Measurements from ENCODE around the gene WDHD1.
A peak's percentile ranks its signal among the peaks of the same experiment; 100 is the strongest.
"Not testable (repeated sequence)": the region's sequence is repeated elsewhere in the genome, so short reads cannot be mapped to it uniquely, and the experiment has no call there.

WDHD1 gene

DNA sequence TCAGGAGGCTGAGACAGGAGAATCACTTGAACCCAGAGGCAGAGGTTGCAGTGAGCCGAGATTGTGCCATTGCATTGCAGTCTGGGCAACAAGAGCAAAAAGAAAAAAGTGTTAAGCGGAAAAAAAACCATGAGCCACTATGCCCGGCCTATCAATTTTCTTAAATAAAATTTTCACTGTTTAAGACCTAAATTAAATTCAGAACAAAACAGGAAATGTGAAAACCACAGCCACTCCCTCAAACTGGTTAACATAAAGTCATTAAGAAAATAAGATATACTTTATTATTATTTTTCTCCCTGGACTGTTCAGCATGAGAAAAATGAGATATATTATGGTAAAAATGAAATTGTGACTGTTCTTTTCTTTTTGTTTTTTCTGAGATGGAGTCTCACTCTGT is 79.7 kb downstream of the WDHD1 start:
- DNase-seq: no peak

GRCh38 chr14:54946500-54946899 is 80.4 kb downstream of the WDHD1 start:
- no peak for DNase-seq

DNA sequence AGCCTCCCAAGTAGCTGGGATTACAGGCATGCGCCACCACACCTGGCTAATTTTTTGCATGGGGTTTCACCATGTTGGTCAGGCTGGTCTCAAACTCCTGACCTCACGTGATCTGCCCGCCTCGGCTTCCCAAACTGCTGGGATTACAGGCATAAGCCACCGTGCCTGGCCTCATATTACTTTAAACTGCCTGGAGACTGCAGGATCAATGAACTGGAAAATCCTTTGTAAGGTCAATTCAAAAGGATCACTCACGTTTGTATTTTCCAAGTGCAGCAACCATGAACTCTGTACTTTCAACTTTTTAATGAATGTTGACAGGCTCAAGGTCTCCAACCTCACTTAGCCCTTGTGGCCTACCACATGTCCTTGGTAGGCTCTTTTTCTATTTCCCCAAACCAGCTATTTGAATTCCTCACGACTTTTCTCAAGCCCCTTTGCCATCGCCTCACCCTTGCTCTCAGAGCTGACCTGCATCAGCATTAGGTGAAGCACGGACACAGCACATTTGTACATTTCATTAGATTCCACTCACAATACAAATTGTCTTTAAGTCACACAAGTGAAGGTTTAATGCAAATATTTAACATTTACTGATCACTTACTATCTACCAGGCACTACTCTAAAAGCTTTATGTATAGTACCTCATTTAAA is 82.0 kb downstream of the WDHD1 start:
- DNase-seq: no peak

DNA sequence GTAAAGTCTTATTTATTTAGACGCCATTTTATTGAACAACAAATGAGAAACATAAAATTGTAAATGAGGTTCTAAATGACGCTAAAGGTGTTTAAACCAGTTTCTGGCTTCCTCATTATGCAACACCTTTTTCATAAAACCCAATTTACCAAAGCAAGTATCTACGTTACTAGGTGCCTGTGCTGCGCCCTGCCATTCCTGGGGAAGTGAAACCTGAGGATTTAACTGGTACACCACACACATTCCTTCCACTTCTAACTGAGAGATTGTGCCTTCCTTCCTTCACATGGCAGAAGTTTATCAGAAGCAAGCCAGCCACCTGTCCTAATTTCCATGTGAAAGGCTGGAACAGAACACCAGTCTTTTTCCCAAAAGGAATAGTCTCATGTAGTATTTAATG is 84.0 kb downstream of the WDHD1 start:
- peak; percentile 6 to 22 for DNase-seq

GRCh38 chr14:54936816-54937215 is 90.1 kb downstream of the WDHD1 start:
- no peak for DNase-seq

DNA sequence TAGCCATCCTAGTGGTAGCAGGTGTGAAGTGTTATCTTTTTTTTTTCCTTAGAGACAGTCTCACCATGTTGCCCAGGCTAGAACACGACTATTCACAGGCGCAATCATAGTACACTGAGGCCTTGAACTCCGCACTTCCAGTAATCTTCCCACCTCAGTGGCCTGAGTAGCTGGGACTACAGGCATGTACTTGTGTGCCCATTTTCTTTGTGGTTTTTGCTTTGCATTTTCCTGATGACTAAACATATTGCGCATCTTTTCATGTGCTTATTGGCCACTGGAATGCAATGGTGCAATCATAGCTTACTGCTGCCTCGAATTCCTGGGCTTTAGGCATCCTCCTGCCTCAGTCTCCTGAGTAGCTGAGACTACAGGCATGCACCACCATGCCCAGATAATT is 90.9 kb downstream of the WDHD1 start:
- no peak for DNase-seq

GRCh38 chr14:54935100-54935499 is 91.8 kb downstream of the WDHD1 start:
- DNase-seq: no peak

GRCh38 chr14:54933006-54933405 is 93.9 kb downstream of the WDHD1 start:
- no peak for DNase-seq

DNA sequence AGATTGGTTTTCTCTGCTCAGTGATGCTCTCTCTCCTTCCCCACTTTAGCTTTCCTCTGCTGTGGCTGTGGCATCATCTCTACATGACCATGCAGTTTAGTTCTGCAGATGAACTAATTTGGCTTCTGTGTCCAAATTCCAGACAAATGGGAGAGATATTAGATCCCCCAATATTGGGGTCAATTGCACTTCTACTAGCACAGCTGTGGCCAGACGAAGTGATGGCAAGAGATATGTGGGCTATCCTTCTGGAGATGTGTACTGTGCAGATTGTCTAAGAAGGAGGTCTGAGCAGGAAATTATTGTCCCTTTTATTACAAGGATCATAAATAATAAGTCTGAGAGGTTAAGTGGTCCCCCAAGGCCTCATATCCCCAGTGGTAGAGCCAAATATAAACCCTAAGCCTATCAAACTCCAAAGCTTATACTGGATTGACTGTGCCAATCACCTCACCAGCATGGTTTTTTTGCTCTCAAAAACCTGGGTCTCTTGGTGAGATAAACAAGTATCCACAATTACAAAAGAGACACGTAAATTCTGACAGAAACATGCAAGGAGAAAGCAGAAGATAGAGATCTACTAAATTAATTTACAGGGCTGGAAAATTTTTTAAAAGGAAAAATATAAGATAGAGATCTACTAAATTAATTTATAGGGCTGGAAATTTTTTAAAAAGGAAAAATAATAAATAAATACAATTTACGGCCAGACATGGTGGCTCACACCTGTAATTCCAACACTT is 95.1 kb downstream of the WDHD1 start:
- no peak for DNase-seq

- DNase-seq: no peak
Observed at GRCh38 chr14:54931101-54931500, 95.8 kb downstream of the WDHD1 start.

GRCh38 chr14:54929556-54929955 is 97.3 kb downstream of the WDHD1 start:
- DNase-seq: no peak

DNA sequence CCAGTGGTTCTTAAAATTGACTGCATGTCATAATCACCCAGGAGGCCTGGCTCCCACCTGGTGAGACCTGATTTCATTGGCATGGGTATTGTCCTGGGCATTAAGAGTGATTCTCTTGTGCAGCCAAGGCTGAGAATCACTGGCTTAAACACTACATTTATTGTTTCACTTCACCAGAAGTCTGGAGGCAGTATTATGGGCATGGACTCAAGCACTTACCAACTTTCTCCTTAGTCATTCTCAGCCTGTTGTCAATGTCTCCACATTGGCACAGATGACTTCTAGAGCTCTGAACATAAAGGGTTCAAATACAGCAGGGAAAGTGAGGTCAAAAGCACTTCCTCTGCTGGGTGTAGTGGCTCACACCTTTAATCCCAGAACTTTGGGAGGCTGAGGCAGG is 98.7 kb downstream of the WDHD1 start:
- DNase-seq: no peak

DNA sequence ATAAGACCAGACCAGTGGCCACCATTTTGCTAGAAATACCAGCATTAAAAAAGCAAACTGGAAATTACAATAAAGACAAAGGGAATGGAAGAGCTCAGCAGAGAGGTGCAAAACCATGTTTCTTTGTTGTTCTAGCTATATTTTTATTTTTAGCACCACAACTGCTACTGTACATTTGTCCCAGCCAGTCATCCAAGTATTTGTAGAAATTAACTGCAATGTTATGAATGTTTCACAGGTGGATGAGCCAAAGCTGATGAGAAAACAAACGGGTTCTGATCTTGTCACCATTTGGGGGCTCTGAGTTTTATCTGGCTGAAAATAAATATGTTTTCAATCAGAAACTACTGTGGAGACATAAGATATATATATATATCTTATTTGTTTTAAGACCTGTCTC is 99.3 kb downstream of the WDHD1 start:
- no peak for DNase-seq

- not testable (repeated sequence) for DNase-seq
Observed at GRCh38 chr14:54926570-54926969, 100.3 kb downstream of the WDHD1 start.

DNA sequence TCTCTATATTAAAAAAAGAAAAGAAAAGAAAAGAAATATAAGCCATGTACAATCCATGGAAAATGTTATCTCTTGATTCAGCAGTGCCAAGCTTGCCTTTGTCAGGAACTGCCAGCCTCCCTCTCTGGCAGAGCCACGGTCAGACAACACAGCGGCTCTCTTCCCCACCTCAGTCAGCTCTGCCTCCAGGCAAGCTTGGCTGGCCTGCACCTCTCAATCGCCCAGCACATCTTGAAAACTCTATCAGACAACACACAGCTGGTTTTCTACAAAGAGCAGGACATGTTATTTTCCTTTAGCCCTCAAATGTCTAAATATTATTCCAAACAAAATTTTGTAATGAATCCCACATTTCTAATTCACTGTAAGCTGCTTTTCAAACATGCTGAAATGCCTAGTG is 104.3 kb downstream of the WDHD1 start:
- no peak for DNase-seq

DNA sequence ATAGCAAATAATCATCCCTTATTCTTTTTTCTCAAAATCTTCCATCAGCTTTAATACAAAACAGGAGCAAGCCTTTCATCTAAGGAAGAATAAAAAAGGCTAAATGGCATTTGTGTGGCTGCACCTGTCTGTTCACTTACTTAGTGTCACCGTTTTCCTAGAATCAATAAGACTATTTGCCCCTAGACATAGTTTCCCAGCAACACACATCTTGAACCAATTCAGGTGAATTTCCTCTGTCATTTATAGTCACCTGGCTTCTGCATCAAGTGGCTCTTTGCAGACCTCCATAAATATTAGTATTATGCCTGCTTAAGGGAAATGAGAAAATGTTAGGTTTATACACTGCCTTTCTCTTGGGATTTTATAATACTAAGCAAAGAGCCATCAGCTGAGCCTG is 106.8 kb downstream of the WDHD1 start:
- DNase-seq: no peak

GRCh38 chr14:54919330-54919729 is 107.6 kb downstream of the WDHD1 start:
- no peak for DNase-seq

- DNase-seq: no peak
Observed at GRCh38 chr14:54918427-54918826, 108.5 kb downstream of the WDHD1 start.

GRCh38 chr14:54916101-54916500 is 110.8 kb downstream of the WDHD1 start:
- DNase-seq: no peak

DNA sequence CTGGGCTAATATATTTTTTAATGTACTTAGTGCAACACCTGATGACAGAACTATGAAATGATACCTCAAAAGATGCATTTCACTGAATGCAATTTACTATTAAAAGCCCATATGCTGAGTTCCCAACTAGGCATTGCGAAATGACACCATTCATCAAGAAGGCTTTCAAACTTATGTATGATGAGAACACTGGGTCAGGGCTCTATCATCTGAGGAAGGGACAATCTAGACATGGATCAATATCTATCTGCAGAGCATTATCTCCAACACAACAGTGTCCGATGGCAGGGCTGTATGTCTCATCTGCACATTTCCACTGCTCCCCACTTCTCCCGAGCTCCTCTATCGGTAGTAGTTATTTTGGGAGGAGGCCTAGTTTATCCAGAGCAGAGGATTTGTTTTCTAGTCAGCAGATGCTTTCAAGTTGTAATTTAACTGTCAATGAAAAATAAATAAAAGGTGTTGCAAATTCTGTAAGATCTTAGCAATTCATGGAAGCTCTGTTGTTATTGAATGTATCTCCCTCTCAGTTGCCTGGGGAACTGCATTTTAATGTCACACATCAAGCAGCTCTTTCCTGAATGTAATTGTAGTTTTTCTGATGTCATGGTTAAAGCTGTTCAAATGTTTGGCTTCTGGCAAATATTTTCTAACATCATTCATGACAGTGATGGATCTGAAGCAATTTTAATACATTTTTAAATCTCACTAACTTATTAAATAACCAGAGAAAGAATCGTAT is 116.9 kb downstream of the WDHD1 start:
- DNase-seq: no peak

- DNase-seq: peak in 1 of 2 donors; percentile 8
Observed at GRCh38 chr14:54908973-54909372, 117.9 kb downstream of the WDHD1 start.

DNA sequence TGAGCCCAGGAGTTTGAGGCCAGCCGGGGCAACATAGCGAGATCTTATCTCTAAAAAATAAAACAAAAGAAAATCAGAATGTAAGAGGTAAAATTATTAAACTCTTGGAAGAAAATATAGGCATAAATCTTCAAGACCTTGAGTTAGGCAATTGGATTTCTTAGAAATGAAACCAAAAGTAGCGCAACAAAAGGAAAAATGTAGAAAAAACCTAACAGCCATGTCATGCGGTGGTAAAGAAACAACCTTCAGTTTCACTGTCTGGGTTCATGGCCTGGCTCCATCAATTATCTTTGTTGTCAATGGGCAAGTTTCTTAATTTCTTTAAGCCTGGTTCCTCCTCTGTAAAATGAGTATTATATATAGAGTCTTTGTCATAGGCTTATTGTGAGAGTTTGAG is 118.7 kb downstream of the WDHD1 start:
- peak; percentile 59 to 63 for DNase-seq

GRCh38 chr14:54906075-54906474 is 120.8 kb downstream of the WDHD1 start:
- DNase-seq: no peak
